HG02884 (cell line): ENCODE measurements around the gene HK1.

Source experiments
- ATAC-seq: cut with Tn5 transposase; IDR thresholded peaks from one replicate; pipeline ENCODE4 v1.9.1; 2021; ENCODE audit warnings: mild to moderate bottlenecking, moderate library complexity; ENCODE audit not compliant: unreplicated experiment

HK1 gene

DNA sequence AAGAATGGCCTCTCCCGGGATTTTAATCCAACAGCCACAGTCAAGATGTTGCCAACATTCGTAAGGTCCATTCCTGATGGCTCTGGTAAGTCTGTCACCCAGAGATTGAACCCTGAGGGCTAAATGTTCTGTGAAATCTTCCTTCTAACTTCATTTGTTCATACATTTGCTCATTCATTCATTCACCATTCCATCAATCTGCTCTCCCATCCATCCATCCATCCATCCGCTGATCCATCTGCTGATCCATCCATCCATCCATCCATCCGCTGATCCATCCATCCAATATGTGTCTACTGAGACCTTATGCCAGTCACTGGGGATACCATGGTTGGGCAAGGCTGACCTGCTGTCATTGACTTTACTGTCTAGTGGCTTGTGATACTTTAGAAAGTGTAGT, 65.6 kb downstream of the HK1 start:
- no peak for ATAC-seq

DNA sequence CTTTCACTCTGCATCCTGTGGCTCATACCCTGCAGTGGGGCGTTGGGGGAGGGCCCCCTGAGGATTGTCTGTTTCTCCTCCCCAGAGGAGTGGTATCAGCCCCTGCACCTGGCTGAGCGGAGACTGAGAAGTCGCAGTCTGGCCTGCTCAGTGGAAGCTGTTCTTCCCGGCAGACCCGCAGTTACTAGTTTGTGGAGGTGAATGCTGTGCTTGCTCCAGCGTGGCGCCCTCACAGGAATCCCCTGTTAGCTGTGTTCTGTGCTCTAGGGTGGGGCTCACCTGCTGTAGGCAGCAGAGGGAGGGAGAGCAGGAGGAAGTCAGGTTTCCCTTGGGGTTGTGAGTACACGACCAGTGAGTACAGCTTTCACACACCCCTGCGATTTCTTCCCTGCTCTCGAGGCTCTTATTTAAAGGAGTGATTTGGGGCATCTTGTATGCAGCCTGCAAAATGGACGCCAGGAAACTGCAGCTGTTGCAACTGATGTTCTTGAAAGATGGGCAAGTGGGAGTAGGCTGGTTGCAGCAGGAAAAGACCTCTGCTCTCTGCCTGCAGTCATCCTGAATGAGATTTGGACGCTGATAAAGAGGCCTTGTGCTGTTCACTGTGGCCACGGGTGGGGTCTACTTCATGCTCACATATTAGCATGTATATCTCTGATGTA, 66.4 kb downstream of the HK1 start:
- no peak for ATAC-seq

GRCh38 chr10:69345402-69345801, 67.1 kb downstream of the HK1 start:
- no peak for ATAC-seq

DNA sequence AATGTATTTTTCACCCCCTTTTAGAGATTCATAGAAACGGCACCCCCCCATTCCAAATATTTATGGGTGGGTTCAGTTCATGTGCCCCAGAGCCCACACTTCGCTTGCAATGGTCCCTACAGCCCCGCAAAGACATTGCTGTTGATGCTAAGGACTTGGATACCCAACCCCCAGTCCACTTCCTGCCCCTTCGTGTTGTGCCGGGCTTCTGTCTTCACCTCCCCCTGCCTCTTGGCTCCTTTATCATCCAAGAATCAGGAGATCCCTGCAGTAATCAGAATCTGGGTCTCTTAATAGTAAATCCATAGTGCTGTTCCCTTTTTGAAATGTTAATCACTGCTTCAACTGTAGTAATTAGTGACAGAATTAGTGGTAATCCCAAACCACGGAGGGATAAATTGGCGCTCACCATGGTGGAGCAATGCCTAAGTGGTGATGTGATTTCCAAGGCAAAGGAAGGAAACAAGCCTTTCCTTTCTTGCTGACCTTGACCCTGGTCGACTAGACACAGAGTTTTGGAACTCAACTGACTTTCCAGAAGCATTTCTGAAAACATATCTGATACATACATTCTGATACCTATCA, 67.7 kb downstream of the HK1 start:
- ATAC-seq, result no peak

DNA sequence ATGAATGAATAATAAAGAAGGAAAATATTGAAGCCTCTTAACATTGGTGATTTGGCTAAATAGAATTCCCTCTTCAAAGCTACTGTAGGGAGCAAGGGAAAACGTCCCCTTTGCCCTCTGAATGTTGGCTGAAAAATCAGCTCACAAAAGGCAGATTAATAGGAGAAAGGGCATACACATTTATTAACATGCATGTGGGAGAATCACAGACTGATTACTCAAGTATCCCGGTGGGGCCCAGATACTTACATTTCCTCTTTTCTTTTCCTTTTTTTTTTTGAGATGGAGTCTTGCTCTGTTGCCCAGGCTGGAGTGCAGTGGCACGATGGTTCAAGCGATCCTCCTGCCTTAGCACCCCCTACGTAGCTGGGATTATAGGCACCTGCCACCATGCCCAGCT, 68.5 kb downstream of the HK1 start:
- no peak for ATAC-seq

GRCh38 chr10:69348816-69349541, 70.7 kb downstream of the HK1 start:
- no peak for ATAC-seq

DNA sequence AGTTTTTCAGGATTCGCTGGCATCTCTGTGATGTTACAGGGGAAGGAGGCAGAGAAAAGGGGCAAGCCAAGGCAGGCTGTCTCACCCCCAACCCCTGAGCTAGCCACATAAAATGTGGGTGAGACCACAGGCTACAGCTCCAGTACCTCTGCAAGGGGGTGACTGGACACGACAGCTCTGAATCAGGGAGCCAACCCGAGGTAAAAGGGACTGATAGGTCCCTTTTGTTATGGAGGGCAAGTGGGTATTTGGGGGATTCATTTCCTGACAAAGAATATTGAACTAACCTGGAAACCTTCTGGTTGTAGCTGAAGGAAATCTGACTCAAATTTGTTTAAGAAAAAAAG, 71.2 kb downstream of the HK1 start:
- ATAC-seq, result no peak

DNA sequence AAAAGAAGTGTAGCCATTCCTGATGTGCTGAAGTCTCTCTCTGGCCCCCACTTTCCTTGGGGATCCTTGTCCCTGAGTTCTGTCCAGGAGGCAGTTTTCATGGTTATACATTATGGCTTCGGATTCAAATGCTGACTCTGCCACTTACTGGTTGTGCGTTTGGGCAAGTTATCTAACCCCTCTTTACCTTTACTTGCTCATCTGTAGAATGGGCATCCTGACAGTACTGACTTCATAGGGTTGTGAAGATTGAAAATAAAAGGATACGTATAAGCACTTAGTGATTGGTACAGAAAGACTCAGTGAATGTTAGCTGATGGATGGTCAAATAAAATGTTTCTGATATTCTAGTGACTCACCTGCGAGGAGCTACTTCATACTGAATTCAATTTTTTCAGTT, 73.3 kb downstream of the HK1 start:
- no peak for ATAC-seq

- no peak for ATAC-seq
These were observed 74.4 kb downstream of the HK1 start for GRCh38 chr10:69352569-69353264.

DNA sequence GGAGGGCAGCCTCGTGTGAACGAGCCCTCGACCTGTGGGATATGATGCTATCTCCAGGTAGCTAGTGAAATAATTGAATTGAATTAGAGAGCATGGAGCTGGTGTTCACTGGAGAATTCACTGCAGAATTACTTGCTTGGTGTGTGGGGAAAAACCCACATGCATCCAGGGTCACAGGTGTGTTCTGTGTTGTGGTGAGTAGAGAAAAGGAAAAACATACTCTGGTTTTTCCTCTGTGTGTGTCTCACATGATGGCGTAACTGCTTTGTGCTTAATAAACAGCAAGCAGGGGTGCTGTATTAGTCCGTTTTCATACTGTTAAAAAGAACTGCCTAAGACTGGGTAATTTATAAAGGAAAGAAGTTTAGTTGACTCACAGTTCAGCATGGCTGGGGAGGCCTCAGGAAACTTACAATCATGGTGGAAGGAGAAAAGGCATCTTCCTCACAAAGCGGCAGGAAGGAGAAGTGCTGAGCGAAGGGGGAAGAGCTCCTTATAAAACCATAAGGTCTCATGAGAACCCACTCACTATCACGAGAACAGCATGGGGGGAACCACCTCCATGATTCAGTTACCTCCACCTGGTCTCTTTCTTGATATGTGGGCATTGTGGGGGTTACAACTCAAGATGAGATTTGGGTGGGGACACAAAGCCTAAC, 75.8 kb downstream of the HK1 start:
- no peak for ATAC-seq

DNA sequence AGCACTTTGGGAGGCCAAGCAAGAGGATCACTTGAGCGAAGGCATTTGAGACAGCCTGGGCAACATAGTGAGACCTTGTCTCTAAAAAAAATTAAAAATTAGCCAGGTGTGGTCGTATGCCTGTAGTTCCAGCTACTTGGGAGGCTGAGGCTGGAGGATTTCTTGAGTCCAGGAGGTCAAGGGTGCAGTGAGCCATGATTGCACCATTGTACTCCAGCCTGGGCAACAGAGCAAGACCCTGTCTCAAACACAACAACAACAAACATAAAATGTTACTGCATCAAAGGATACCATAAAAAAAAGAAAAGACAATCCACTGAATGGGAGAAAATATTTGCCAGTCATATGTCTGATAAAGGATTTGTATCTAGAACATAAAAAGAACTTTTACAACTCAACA, 77.9 kb downstream of the HK1 start:
- ATAC-seq, result no peak

DNA sequence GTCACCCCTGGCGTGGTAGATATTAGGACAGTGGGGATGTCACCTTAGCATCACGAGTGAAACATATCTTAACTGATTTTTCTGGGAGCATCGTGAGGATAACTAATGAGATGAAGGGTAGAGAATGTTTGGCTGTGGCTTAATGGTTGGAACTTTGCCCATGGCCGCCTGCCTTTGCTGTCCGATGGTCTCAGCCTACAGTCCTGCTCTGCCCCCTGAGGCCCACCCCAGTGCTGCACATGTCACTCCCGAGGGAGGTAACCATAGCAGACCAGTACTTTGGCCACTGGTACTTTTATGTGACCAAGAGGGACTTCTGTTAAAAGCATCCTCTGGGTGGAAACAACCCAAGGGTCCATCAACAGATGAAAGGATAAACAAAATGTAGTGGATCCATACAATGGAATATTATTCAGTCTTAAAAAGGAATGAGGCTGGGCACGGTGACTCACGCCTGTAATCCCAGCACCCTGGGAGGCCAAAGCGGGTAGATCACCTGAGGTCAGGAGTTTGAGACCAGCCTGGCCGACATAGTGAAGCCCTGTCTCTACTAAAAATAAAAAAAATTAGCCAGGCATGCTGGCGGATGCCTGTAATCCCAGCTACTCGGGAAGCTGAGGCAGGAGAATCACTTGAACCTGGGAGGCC, 80.0 kb downstream of the HK1 start:
- ATAC-seq, result no peak

DNA sequence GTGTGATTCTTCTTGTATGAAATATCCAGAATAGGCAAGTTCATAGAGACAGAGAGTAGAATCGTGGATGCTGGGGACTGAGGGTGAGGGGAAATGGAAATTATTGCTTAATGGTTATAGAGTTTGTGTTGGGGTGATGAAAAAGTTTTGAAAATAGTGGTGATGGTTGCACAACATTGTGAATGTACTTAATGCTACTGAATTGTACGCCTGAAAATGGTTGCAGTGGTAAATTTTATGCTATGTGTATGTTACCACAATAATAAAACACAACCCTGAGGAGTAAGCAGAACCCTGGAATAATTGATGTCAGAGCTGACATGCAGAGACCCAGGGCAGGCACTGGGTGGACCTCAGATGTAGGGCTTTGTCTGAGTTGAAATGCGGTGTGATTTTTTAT, 80.9 kb downstream of the HK1 start:
- no peak for ATAC-seq

DNA sequence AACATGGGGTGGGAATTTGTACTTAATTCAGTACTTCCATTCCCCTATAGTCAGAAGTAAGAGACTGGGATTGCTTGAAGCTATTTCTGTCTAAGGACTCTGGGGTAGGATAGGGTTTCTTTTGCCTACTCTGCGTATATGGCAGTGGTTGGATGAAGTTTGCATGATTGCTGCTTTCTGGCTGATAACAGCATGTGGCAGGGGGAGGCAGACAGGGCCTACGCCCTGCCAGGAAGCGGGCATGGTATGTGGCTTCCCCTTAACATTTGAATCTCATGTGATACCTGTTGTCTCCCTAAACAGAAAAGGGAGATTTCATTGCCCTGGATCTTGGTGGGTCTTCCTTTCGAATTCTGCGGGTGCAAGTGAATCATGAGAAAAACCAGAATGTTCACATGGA, 81.3 kb downstream of the HK1 start:
- no peak for ATAC-seq

DNA sequence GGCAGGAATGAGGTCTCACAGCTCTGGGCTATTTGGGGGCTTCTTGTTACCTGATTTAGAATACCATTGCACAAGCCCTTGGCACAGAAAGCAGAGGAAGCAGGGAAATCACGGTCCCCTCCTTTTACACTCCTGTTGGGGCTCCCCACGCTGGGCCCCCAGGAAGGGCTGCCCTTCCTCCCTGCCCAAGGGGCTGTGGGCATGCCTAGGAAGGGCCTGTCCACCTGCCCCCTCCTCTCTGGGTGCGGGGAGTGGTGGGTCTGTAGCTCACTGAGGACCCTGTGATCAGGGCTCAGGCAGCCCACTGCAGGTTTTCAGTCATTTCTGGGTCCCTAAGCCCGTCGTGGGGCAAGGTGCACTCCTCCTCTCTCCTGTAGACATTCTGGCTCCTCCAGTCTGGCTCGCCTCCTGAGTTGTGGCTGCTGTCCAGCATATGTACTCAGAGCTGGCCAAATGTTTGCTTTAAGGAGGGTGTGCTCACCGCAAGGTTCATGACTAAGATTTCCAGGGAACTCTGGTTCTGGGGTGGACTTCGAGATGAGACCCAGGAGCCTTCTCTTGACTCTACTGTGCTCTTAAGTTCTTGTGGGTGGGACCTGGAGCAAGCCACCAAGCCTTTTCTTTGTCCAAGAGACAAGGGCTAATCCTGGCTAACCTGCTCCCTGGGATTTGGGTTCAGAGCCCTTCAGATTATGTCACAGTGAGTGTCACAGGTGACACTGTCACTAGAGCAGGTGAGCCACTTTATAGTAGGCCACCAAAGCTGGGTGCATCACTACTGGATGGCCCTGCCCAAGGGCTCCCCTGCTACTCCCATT, 82.4 kb downstream of the HK1 start:
- no peak for ATAC-seq

- ATAC-seq, result no peak
These were observed 83.0 kb downstream of the HK1 start for GRCh38 chr10:69361303-69361614.

DNA sequence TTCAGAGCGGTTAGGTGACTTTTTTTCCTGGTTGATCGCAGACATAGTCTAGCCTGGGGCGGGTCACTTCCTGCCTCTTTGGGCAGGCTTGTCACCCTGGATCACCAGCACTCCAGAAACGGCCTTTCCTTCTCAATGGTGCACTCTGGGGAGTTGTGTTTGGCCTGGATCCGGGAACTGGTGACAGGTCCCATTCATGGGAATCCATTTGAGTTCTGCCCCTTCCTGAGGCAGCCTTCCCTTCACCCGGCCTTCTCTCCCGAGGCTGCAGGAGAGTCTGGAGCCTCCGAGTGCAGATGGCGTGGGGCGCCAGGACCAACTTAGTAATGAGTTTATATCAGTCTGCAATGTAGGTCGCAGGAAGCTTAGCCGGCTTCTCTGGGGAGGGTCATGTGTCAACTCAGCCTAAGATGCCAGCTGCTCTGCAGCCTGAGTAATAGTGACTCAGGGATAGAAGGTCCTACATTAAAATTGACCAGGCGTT, 84.2 kb downstream of the HK1 start:
- ATAC-seq, result no peak

DNA sequence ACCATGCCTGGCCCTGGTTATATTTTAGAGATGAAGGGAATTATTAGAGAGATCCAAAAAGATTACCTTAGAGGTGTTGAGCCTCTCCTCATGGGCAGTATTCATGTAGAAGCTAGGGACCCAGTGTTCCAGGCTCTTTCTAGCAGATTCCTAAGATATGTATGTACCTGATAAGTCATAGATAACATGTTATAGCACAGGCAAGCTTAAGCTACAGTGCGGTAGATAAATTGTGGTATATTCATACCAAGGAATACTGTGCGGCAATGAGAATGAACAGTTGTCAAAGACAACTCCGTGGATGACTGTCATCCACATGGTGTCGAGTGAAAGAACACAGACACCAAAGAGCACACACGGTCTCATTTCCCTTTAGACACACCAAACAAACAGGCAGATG, 85.4 kb downstream of the HK1 start:
- no peak for ATAC-seq

DNA sequence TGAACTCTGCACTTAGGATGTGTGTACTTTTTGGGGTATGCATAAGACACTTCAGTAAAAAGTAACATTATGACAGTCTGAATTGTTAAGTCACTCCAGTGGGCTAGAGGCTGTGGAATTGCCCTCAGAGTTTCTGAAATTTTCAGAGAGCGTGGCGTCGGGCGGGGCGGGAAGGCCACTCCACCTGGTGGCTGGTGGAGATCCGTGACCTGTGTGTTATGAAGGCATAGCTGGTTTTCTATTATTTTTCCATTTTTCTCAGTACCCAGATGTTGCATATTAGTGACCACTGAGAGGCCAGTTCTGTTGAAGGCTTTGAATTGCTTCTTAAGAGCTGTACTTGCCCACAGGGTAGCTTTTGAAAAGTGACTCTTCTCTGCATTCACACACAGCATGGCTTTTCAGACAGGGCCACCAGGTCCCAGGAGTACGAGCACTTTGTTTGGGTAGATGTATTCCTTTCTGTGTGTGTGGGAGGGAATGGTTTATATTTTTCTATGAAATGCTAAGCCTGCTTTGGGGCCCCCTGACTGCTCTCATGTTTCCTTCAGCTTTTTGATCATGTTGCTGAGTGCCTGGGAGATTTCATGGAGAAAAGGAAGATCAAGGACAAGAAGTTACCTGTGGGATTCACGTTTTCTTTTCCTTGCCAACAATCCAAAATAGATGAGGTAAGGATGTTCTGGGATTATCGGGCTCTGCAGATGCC, 86.1 kb downstream of the HK1 start:
- no peak for ATAC-seq

GRCh38 chr10:69366738-69367137, 88.4 kb downstream of the HK1 start:
- ATAC-seq, result no peak
